ENCODE data around the gene SCN1B.
A peak's percentile ranks its signal among the peaks of the same experiment; 100 is the strongest.
"Not testable (repeated sequence)": the region's sequence is repeated elsewhere in the genome, so short reads cannot be mapped to it uniquely, and the experiment has no call there.

Gene SCN1B

DNA sequence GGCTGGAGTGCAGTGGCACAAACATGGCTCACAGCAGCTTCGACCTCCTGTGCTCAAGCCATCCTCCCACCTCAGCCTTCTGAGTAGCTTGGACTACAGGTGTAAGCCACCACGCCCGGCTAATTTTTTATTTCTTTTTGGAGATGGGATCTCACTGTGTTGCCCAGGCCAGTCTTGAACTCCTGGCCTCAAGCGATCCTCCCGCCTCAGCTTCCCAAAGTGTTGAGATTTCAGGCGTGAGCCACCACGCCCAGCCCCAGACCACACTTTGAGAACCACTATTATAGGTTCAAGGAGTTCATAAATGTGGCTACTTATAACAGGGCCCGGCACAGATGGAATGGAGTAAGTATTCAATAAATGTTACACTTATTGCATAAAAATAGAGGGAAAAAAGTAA, 3.3 kb upstream of the SCN1B start:
- no peak for DNase-seq (ENCODE audit: low read depth)
- no peak for TF ChIP-seq CTCF (conservative IDR thresholded peaks at IDR 0.05; ENCODE audit: control insufficient read depth, insufficient read depth, low read depth, low read length)
- no peak overlapping the region for H3K4me3 ChIP-seq (ENCODE audit: control insufficient read depth, low read depth, low read length)

GRCh38 chr19:35027851-35028599, 2.2 kb upstream of the SCN1B start:
- no peak overlapping the region for H3K4me3 ChIP-seq (ENCODE audit: control insufficient read depth, low read depth, low read length)
- peak; percentile 33 for DNase-seq (ENCODE audit: low read depth)
- TF ChIP-seq CTCF (conservative IDR thresholded peaks at IDR 0.05; ENCODE audit: control insufficient read depth, insufficient read depth, low read depth, low read length) = no peak

GRCh38 chr19:35028600-35028885, 1.7 kb upstream of the SCN1B start:
- H3K4me3 ChIP-seq (ENCODE audit: control insufficient read depth, low read depth, low read length); DNase-seq (ENCODE audit: low read depth): not testable (repeated sequence)

- DNase-seq (ENCODE audit: low read depth) = not testable (repeated sequence)
Measured at GRCh38 chr19:35029275-35029736, 964 bp upstream of the SCN1B start.

GRCh38 chr19:35029737-35030256, 473 bp upstream of the SCN1B start:
- DNase-seq (ENCODE audit: low read depth) = no peak
- no peak for TF ChIP-seq CTCF (conservative IDR thresholded peaks at IDR 0.05; ENCODE audit: control insufficient read depth, insufficient read depth, low read depth, low read length)
- peak overlapping the region; percentile 26 for H3K4me3 ChIP-seq (ENCODE audit: control insufficient read depth, low read depth, low read length)

More at GRCh38 chr19:35029275-35029736, 964 bp upstream of the SCN1B start:
- H3K4me3 ChIP-seq (ENCODE audit: control insufficient read depth, low read depth, low read length) = not testable (repeated sequence)

GRCh38 chr19:35031072-35031881, 1.0 kb downstream of the SCN1B start:
- DNase-seq (ENCODE audit: low read depth) = no peak
- H3K4me3 ChIP-seq (ENCODE audit: control insufficient read depth, low read depth, low read length) = peak overlapping the region; percentile 35
- TF ChIP-seq CTCF (conservative IDR thresholded peaks at IDR 0.05; ENCODE audit: control insufficient read depth, insufficient read depth, low read depth, low read length) = no peak

DNA sequence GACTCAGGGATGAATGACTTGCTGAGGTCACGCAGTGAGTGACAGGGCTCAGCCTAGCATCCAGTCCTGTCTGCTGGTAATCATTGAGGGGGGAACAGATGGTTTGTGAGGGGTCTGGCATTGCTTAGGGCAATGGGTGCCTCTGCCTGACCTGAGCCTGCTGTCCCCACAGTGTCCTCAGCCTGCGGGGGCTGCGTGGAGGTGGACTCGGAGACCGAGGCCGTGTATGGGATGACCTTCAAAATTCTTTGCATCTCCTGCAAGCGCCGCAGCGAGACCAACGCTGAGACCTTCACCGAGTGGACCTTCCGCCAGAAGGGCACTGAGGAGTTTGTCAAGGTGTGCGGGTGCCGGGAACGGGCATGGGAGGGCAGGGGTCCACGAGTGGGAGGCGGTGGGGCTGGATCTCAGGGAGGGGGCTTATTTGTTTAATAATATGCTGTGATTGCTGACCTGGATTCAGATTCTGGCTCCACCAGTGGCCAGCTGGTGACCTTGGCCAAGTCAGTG, 2.1 kb downstream of the SCN1B start:
- no peak overlapping the region for H3K4me3 ChIP-seq (ENCODE audit: control insufficient read depth, low read depth, low read length)
- TF ChIP-seq CTCF (conservative IDR thresholded peaks at IDR 0.05; ENCODE audit: control insufficient read depth, insufficient read depth, low read depth, low read length) = no peak
- DNase-seq (ENCODE audit: low read depth) = no peak
